HCT116 (cell line): ENCODE results near the gene KIR2DL3. TPM values are rescaled to one million over a fixed set of nuclear protein-coding genes. Genes with fewer than 3 reads are reported as not detected.

Source experiments
- ATAC-seq: fragments of 200-7000 bp; cut with Tn5 transposase; 2 replicates; pipeline ENCODE4 v1.9.1; 2020; ENCODE audit warnings: mild to moderate bottlenecking, moderate library complexity
- BruUV-seq: library from RNA; stranded (reverse); fragments of 400-500 nt; replicated peaks from 2 replicates; lab custom pipeline; 2021; lab: Mats Ljungman, UMichigan
- CTCF ChIA-PET: fragments of 300-600 bp; sonication (Branson Sonifier 250); formaldehyde crosslinking; loops from one replicate; lab custom pipeline; 2021; ENCODE audit warnings: antibody characterized with exemption; lab: Charles Lee
- POLR2A ChIA-PET: fragments of 300-600, 350-600 bp; sonication (Branson Sonifier 250); formaldehyde crosslinking; loops from one replicate; lab custom pipeline; 2021; ENCODE audit warnings: antibody characterized with exemption; lab: Charles Lee
- RAD21 ChIA-PET, 2 experiments: fragments of 300-600 bp; sonication (Branson Sonifier 250); formaldehyde crosslinking; loops; one replicate each; lab custom pipeline; 2023; ENCODE audit warnings: low total read pairs in 2 of 2; ENCODE audit not compliant: uncharacterized antibody in 2 of 2, unreplicated experiment in 2 of 2, low non-redundant PET in 1 of 2; lab: Charles Lee
- DNase-seq: peaks from one replicate; pipeline ENCODE4 v3.0.0-alpha.2; 2010; ENCODE audit warnings: low read depth, low spot score
- H2AFZ ChIP-seq: fragments of 200-600 bp; shearing (Covaris generic), sonication (generic); 2 replicates; pipeline ENCODE4 v1.6.1; 2017; ENCODE audit warnings: low read depth, mixed run types, mixed read lengths, antibody characterized with exemption, low read length; ENCODE audit not compliant: poor library complexity, severe bottlenecking
- H3K27ac ChIP-seq: 2 replicates; pipeline ENCODE4 v1.5.1; 2012; ENCODE audit warnings: low read depth, low read length
- H3K27me3 ChIP-seq: fragments of 200-600 bp; sonication (generic); 2 replicates; pipeline ENCODE4 v1.6.1; 2016; ENCODE audit warnings: mixed run types, low read length, mixed read lengths; ENCODE audit not compliant: insufficient read depth
- H3K36me3 ChIP-seq, 2 experiments: fragments of 200-500 bp in 1 of 2; fragments of 200-600 bp in 1 of 2; sonication (Bioruptor generic) in 1 of 2; sonication (generic) in 1 of 2; 2 replicates each; pipeline versions ENCODE4 v1.5.1 to v1.6.1; 2014 to 2016; ENCODE audit warnings: low read length in 2 of 2, inconsistent platforms in 1 of 2, mixed read lengths in 1 of 2, mixed run types in 1 of 2; ENCODE audit not compliant: insufficient read depth in 2 of 2, control insufficient read depth in 1 of 2
- H3K4me1 ChIP-seq, 2 experiments: fragments of 200-600 bp in 1 of 2; sonication (generic) in 1 of 2; 2 replicates each; pipeline versions ENCODE4 v1.5.1 to v1.6.1; 2012 to 2017; ENCODE audit warnings: low read length in 2 of 2, inconsistent platforms in 1 of 2, mild to moderate bottlenecking in 1 of 2, mixed read lengths in 1 of 2, mixed run types in 1 of 2, moderate library complexity in 1 of 2; ENCODE audit not compliant: insufficient read depth in 2 of 2, control insufficient read depth in 1 of 2
- H3K4me2 ChIP-seq: fragments of 200-600 bp; sonication (generic); 2 replicates; pipeline ENCODE4 v1.6.1; 2017; ENCODE audit warnings: mixed run types, low read length, mixed read lengths
- H3K4me3 ChIP-seq, 2 experiments: fragments of 200-600 bp in 1 of 2; sonication (generic) in 1 of 2; replicated peaks in 1 of 2; 2 replicates each; pipeline ENCODE4 v1.5.1; 2011 to 2016; ENCODE audit warnings: low read length in 2 of 2, control low read depth in 1 of 2, low read depth in 1 of 2, mild to moderate bottlenecking in 1 of 2, mixed read lengths in 1 of 2, mixed run types in 1 of 2
- H3K79me2 ChIP-seq: fragments of 200-600 bp; sonication (generic); 2 replicates; pipeline ENCODE4 v1.6.1; 2017; ENCODE audit warnings: mild to moderate bottlenecking, mixed run types, low read length, moderate library complexity, mixed read lengths; ENCODE audit not compliant: insufficient read depth
- H3K9ac ChIP-seq: fragments of 200-600 bp; sonication (generic); 2 replicates; pipeline ENCODE4 v1.6.1; 2016; ENCODE audit warnings: low read length, mixed read lengths
- H3K9me2 ChIP-seq: fragments of 200-600 bp; sonication (generic), shearing (Covaris generic); 2 replicates; pipeline ENCODE4 v1.6.1; 2017; ENCODE audit warnings: mixed run types, mild to moderate bottlenecking, moderate library complexity; ENCODE audit not compliant: insufficient read depth
- H3K9me3 ChIP-seq, 2 experiments: fragments of 200-500 bp in 1 of 2; fragments of 200-600 bp in 1 of 2; sonication (Bioruptor generic) in 1 of 2; sonication (generic) in 1 of 2; 2 replicates each; pipeline ENCODE4 v1.6.1; 2014 to 2017; ENCODE audit warnings: low read length in 2 of 2, mixed read lengths in 2 of 2, inconsistent platforms in 1 of 2, low read depth in 1 of 2, mild to moderate bottlenecking in 1 of 2, mixed run types in 1 of 2, moderate library complexity in 1 of 2; ENCODE audit not compliant: control insufficient read depth in 1 of 2, insufficient read depth in 1 of 2
- H4K20me1 ChIP-seq: fragments of 200-600 bp; sonication (generic), shearing (Covaris generic); 2 replicates; pipeline ENCODE4 v1.6.1; 2017; ENCODE audit warnings: mixed run types, mild to moderate bottlenecking, moderate library complexity; ENCODE audit not compliant: insufficient read depth
- CEBPB ChIP-seq: IDR thresholded peaks from 2 replicates; pipeline ENCODE4 v1.6.1; 2012; ENCODE audit warnings: low read depth
- CTCF ChIP-seq, 3 experiments: fragments of 200-600 bp in 1 of 3; sonication (generic) in 1 of 3; IDR thresholded peaks in 2 of 3; conservative IDR thresholded peaks in 1 of 3; 2 replicates each; pipeline ENCODE4 v1.5.1; 2012 to 2017; ENCODE audit warnings: low read depth in 2 of 3, low read length in 2 of 3, antibody characterized with exemption in 1 of 3, borderline replicate concordance in 1 of 3, control low read depth in 1 of 3, mild to moderate bottlenecking in 1 of 3, mixed read lengths in 1 of 3, mixed run types in 1 of 3, moderate library complexity in 1 of 3; ENCODE audit not compliant: insufficient read depth in 1 of 3
- EGR1 ChIP-seq: IDR thresholded peaks from 2 replicates; pipeline ENCODE4 v1.6.1; 2012; ENCODE audit warnings: low read depth
- FOSL1 ChIP-seq: IDR thresholded peaks from 2 replicates; pipeline ENCODE4 v1.6.1; 2012; ENCODE audit warnings: low read depth
- JUND ChIP-seq: IDR thresholded peaks from 2 replicates; pipeline ENCODE4 v1.6.1; 2012
- MAX ChIP-seq: IDR thresholded peaks from 2 replicates; pipeline ENCODE4 v1.6.1; 2012
- POLR2AphosphoS5 ChIP-seq: IDR thresholded peaks from 2 replicates; pipeline ENCODE4 v1.6.1; 2011; ENCODE audit warnings: mild to moderate bottlenecking, low read depth, low read length, moderate library complexity
- RAD21 ChIP-seq: IDR thresholded peaks from 2 replicates; pipeline ENCODE4 v1.6.1; 2012; ENCODE audit warnings: low read depth, mild to moderate bottlenecking
- SIN3A ChIP-seq: IDR thresholded peaks from 2 replicates; pipeline ENCODE4 v1.6.1; 2012; ENCODE audit warnings: low read depth
- SP1 ChIP-seq: IDR thresholded peaks from 2 replicates; pipeline ENCODE4 v1.6.1; 2012; ENCODE audit warnings: low read depth
- YY1 ChIP-seq: IDR thresholded peaks from 2 replicates; pipeline ENCODE4 v1.6.1; 2011; ENCODE audit warnings: low read length, low read depth, moderate library complexity, mild to moderate bottlenecking; ENCODE audit not compliant: insufficient replicate concordance; ENCODE audit errors: extremely low read depth
- ZFX ChIP-seq: fragments of 450-650 bp; IDR thresholded peaks from 2 replicates; pipeline ENCODE4 v1.6.1; 2017
- ZNF274 ChIP-seq: fragments of 200-500 bp; sonication (Bioruptor generic); IDR thresholded peaks from 2 replicates; pipeline ENCODE4 v1.6.1; 2014; ENCODE audit warnings: mild to moderate bottlenecking, low read depth, low read length, inconsistent platforms
- intact Hi-C: fragments of 100-400 bp; cut with micrococcal nuclease; formaldehyde crosslinking; loops from 2 replicates; pipeline ENCODE4 v1.10.0; 2022
- total RNA-seq: library from RNA; stranded (reverse); gene quantifications from one replicate; pipeline ENCODE4 v1.2.1, GENCODE V29; 2021; ENCODE audit not compliant: unreplicated experiment

Gene KIR2DL3
- total RNA-seq, 1 experiment from 2014 or later = not detected

- Histone ChIP-seq H3K9me3 (no peaks in the 10 kb centered on the region), H3K4me3 (no peak overlapping the region), H3K9me2 (no peaks in the 10 kb centered on the region), H3K4me1 (no peaks in the 10 kb centered on the region), H4K20me1 (no peaks in the 10 kb centered on the region), H3K27me3 (peaks cover 31% of the 10 kb centered on the region), H3K79me2 (no peaks in the 10 kb centered on the region), H3K9ac (no peak overlapping the region), H3K36me3 (no peaks in the 10 kb centered on the region), H3K4me2 (no peak overlapping the region), H2AFZ (no peak overlapping the region), H3K27ac (no peak overlapping the region)
- RAD21 ChIA-PET = no interaction called here
- CTCF ChIA-PET = no interaction called here
- no peak for ATAC-seq
- intact Hi-C loops = no loop called here
- BruUV-seq = no TSS peak
- DNase-seq = no peak
- POLR2A ChIA-PET = no interaction called here
- no peak for TF ChIP-seq RAD21
- no peak for TF ChIP-seq SP1
- TF ChIP-seq CEBPB = no peak
- TF ChIP-seq POLR2AphosphoS5 = no peak
- no peak for TF ChIP-seq YY1
- no peak for TF ChIP-seq MAX
- TF ChIP-seq SIN3A = no peak
- TF ChIP-seq ZNF274 = no peak
- no peak for TF ChIP-seq ZFX
- no peak for TF ChIP-seq JUND
- no peak for TF ChIP-seq EGR1
- no peak for TF ChIP-seq FOSL1
- TF ChIP-seq CTCF (IDR thresholded peaks at IDR 0.05 in 2 of 3, conservative IDR thresholded peaks at IDR 0.05 in 1 of 3; ENCODE audit: borderline replicate concordance in 1 of 3, insufficient read depth in 1 of 3, low read depth in 2 of 3, low read length in 2 of 3) = no peak
Measured at GRCh38 chr19:54729416-54730188, 8.7 kb upstream of the KIR2DL3 start.
